Measurements from ENCODE around the gene OBI1. TPM values are rescaled to one million over a fixed set of nuclear protein-coding genes. Genes with fewer than 3 reads are reported as not detected.

Gene OBI1
- total RNA-seq, 1 donor from 2014 or later: 14.9 TPM

DNA sequence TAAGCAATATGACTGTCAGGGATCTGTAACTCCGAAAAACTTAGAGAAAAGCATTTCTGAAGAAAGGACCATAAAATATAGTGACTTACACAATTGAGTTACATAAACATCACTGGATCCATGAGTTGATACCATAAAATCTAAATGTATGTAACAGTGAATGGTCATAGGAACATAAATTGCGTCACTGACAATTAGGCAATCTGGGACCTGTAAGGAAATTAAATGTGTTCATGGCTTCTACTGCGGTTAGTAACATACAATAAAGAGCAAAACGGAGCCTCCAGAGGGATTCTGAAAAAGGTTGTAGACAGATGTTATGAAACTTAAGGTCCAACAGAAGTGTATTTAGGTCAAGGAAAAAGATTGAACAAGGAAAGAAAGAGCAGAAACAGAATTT, 82.7 kb downstream of the OBI1 start:
- no peak for DNase-seq (ENCODE audit: low spot score)

DNA sequence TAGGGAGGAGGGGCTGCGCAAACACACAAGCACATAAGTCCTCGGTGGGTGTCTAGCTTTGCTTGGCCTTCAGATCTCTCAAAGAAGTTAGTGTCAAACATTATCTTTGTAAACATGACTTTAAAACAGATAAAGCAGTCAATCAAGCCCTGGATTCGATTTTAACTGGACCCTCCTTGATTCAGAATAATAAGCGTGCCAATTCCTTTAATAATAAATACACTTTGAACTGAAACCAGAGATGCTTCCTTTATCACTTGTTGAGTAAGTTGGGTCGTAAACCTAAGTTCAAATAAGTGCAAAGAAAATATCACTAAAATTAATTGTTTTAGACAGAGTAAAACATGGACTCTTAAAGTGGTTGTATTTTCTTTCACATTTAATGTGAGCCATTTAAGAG, 86.5 kb downstream of the OBI1 start:
- DNase-seq (ENCODE audit: low spot score): no peak

DNA sequence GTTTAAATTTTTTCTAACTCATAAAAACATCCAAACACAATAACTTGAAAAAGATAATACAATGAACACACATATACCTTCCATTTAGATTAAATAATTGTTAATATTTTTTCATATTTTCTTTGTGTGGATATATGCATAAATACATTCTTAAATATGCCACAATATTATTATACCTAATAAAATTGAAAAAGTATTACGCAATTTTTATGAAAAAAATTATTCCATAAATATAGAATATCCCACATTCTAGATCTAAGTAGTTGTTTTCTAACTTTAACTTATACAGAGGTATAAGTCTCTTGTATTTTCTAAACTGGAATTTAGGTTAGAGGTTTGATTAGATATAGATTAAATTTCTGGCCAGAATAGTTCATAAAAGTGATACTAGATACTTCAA, 89.9 kb downstream of the OBI1 start:
- DNase-seq (ENCODE audit: low spot score): no peak

DNA sequence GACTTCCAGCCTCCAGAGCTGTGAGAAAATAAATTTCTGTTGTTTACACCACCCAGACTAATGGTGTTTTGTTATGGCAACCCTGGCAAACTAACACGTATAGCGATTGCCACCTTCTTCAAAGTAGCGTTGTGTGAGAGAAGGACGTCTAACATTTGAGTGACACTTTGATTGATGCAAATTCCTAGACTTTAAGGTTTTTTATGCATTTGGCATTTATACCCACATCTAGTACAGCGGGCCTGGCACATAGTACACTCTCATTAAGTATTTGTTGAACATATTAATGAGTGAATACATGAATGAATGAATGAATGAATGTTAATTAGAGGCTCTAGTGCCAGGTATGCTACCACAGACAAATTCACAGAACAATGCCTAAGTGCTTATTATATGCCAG, 92.3 kb downstream of the OBI1 start:
- no peak for DNase-seq (ENCODE audit: low spot score)

Other genes with a start within 250 kb of the OBI1 start
- gene POU4F1, start 55.6 kb downstream of the OBI1 start, total RNA-seq: not detected

Measured in ureter (tissue), 1 donor.